Measurements from ENCODE around the gene UMAD1.

DNA sequence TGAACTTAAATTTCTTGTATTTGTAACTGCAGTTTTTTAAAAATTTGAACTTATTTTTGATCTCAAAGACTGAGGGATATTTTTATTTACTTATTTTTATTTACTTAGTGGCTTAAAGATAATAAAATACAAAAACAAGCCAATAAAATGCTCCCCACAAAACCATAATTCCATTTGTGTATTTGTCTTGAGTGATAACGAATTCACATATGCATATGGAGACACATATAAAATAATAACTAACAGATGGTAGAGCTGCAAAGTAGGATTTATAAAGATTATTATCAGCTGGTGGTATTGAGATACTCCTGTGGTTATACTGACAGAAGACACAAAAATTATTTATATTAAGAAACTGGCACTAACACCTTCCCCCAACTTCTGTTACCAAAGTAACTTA, 168.1 kb downstream of the UMAD1 start:
- TF ChIP-seq, protein P1, sequence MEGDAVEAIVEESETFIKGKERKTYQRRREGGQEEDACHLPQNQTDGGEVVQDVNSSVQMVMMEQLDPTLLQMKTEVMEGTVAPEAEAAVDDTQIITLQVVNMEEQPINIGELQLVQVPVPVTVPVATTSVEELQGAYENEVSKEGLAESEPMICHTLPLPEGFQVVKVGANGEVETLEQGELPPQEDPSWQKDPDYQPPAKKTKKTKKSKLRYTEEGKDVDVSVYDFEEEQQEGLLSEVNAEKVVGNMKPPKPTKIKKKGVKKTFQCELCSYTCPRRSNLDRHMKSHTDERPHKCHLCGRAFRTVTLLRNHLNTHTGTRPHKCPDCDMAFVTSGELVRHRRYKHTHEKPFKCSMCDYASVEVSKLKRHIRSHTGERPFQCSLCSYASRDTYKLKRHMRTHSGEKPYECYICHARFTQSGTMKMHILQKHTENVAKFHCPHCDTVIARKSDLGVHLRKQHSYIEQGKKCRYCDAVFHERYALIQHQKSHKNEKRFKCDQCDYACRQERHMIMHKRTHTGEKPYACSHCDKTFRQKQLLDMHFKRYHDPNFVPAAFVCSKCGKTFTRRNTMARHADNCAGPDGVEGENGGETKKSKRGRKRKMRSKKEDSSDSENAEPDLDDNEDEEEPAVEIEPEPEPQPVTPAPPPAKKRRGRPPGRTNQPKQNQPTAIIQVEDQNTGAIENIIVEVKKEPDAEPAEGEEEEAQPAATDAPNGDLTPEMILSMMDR (IDR thresholded peaks at IDR 0.05; ENCODE audit: insufficient read depth, low read depth, low read length), result no peak
- no peak for TF ChIP-seq EZH2 (IDR thresholded peaks at IDR 0.05; ENCODE audit: insufficient read depth, low read length)
